ENCODE results near the gene WDTC1. TPM values are rescaled to one million over a fixed set of nuclear protein-coding genes. Genes with fewer than 3 reads are reported as not detected.

Gene WDTC1
- total and polyA plus RNA-seq, 4 donors = 4.6 to 25.0 (median 19.6) TPM

GRCh38 chr1:27216466-27216865 lies 18.0 kb upstream of the WDTC1 start:
- Histone ChIP-seq H3K4me1 (ENCODE audit: control insufficient read depth in 4 of 4, insufficient read depth in 4 of 4, low read length in 3 of 4) (no peaks in the 10 kb centered on the region), H3K27me3 (ENCODE audit: control insufficient read depth in 4 of 4, insufficient read depth in 4 of 4, low read length in 3 of 4) (no peaks in the 10 kb centered on the region), H3K9me3 (ENCODE audit: control insufficient read depth in 4 of 4, low read length in 3 of 4) (no peaks in the 10 kb centered on the region), H3K36me3 (ENCODE audit: control insufficient read depth in 4 of 4, insufficient read depth in 3 of 4, low read depth in 1 of 4, low read length in 3 of 4) (no peaks in the 10 kb centered on the region), H3K9ac (ENCODE audit: low read depth in 1 of 2, low read length in 2 of 2) (no peak overlapping the region), H3K4me3 (ENCODE audit: low read depth in 1 of 3, low read length in 3 of 3) (no peak overlapping the region), H3K27ac (ENCODE audit: low read depth in 1 of 2, low read length in 2 of 2) (no peak overlapping the region)
- 92% methylated on average over 7 of the region's 7 CpGs for WGBS
- no peak for DNase-seq (ENCODE audit: low spot score)
- TF ChIP-seq SP1 (IDR thresholded peaks at IDR 0.05) (no peak), HNF4G (IDR thresholded peaks at IDR 0.05) (no peak), JUND (IDR thresholded peaks at IDR 0.05) (no peak), EGR1 (IDR thresholded peaks at IDR 0.05; ENCODE audit: low read depth in 2 of 2) (no peak)
- TF ChIP-seq, protein P1, sequence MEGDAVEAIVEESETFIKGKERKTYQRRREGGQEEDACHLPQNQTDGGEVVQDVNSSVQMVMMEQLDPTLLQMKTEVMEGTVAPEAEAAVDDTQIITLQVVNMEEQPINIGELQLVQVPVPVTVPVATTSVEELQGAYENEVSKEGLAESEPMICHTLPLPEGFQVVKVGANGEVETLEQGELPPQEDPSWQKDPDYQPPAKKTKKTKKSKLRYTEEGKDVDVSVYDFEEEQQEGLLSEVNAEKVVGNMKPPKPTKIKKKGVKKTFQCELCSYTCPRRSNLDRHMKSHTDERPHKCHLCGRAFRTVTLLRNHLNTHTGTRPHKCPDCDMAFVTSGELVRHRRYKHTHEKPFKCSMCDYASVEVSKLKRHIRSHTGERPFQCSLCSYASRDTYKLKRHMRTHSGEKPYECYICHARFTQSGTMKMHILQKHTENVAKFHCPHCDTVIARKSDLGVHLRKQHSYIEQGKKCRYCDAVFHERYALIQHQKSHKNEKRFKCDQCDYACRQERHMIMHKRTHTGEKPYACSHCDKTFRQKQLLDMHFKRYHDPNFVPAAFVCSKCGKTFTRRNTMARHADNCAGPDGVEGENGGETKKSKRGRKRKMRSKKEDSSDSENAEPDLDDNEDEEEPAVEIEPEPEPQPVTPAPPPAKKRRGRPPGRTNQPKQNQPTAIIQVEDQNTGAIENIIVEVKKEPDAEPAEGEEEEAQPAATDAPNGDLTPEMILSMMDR (IDR thresholded peaks at IDR 0.05; ENCODE audit: low read depth, low read length, missing input control) = no peak

GRCh38 chr1:27217401-27217800 lies 17.0 kb upstream of the WDTC1 start:
- Histone ChIP-seq H3K27me3 (ENCODE audit: control insufficient read depth in 4 of 4, insufficient read depth in 4 of 4, low read length in 3 of 4) (no peaks in the 10 kb centered on the region), H3K27ac (ENCODE audit: low read depth in 1 of 2, low read length in 2 of 2) (no peak overlapping the region), H3K9ac (ENCODE audit: low read depth in 1 of 2, low read length in 2 of 2) (no peak overlapping the region), H3K9me3 (ENCODE audit: control insufficient read depth in 4 of 4, low read length in 3 of 4) (no peaks in the 10 kb centered on the region), H3K4me1 (ENCODE audit: control insufficient read depth in 4 of 4, insufficient read depth in 4 of 4, low read length in 3 of 4) (no peaks in the 10 kb centered on the region), H3K36me3 (ENCODE audit: control insufficient read depth in 4 of 4, insufficient read depth in 3 of 4, low read depth in 1 of 4, low read length in 3 of 4) (no peaks in the 10 kb centered on the region), H3K4me3 (ENCODE audit: low read depth in 1 of 3, low read length in 3 of 3) (no peak overlapping the region)
- DNase-seq (ENCODE audit: low spot score) = no peak
- TF ChIP-seq RXRA (IDR thresholded peaks at IDR 0.05) (no peak), NR2F2 (IDR thresholded peaks at IDR 0.05) (no peak), FOXA2 (IDR thresholded peaks at IDR 0.05) (no peak), FOXA1 (IDR thresholded peaks at IDR 0.05) (no peak), RAD21 (IDR thresholded peaks at IDR 0.05) (no peak), JUND (IDR thresholded peaks at IDR 0.05) (no peak), GABPA (IDR thresholded peaks at IDR 0.05 in 1 of 2, conservative IDR thresholded peaks at IDR 0.05 in 1 of 2) (no peak), HNF4G (IDR thresholded peaks at IDR 0.05) (no peak), ZBTB33 (IDR thresholded peaks at IDR 0.05) (no peak), REST (IDR thresholded peaks at IDR 0.05) (no peak), HNF4A (conservative IDR thresholded peaks at IDR 0.05) (no peak), EGR1 (IDR thresholded peaks at IDR 0.05; ENCODE audit: low read depth in 2 of 2) (no peak), SP1 (IDR thresholded peaks at IDR 0.05) (no peak), TAF1 (conservative IDR thresholded peaks at IDR 0.05) (no peak), YY1 (IDR thresholded peaks at IDR 0.05) (no peak)
- TF ChIP-seq, protein P2, sequence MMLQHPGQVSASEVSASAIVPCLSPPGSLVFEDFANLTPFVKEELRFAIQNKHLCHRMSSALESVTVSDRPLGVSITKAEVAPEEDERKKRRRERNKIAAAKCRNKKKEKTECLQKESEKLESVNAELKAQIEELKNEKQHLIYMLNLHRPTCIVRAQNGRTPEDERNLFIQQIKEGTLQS (IDR thresholded peaks at IDR 0.05) = no peak
- TF ChIP-seq, protein P1 (IDR thresholded peaks at IDR 0.05; ENCODE audit: low read depth, low read length, missing input control) = no peak
- TF ChIP-seq, protein P3, sequence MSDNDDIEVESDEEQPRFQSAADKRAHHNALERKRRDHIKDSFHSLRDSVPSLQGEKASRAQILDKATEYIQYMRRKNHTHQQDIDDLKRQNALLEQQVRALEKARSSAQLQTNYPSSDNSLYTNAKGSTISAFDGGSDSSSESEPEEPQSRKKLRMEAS (IDR thresholded peaks at IDR 0.05) = no peak
- WGBS = 89% methylated on average over 6 of the region's 6 CpGs
